HT-29 (cell line): ENCODE data around the gene BNIP3. TPM values are rescaled to one million over a fixed set of nuclear protein-coding genes. Genes with fewer than 3 reads are reported as not detected.
A peak's percentile ranks its signal among the peaks of the same experiment; 100 is the strongest.
"Not testable (repeated sequence)": the region's sequence is repeated elsewhere in the genome, so short reads cannot be mapped to it uniquely, and the experiment has no call there.

Source experiments
- DNase-seq: peaks from one replicate; pipeline ENCODE4 v3.0.0-alpha.2; 2015; ENCODE audit warnings: low spot score
- total RNA-seq: library from RNA; depleted of rRNA; stranded (reverse); fragments of >200 nt; shearing (Covaris generic); gene quantifications from 2 replicates; pipeline ENCODE4 v1.2.3, GENCODE V29; 2014

Gene BNIP3
- total RNA-seq, 1 experiment from 2014 or later, result not detected

DNA sequence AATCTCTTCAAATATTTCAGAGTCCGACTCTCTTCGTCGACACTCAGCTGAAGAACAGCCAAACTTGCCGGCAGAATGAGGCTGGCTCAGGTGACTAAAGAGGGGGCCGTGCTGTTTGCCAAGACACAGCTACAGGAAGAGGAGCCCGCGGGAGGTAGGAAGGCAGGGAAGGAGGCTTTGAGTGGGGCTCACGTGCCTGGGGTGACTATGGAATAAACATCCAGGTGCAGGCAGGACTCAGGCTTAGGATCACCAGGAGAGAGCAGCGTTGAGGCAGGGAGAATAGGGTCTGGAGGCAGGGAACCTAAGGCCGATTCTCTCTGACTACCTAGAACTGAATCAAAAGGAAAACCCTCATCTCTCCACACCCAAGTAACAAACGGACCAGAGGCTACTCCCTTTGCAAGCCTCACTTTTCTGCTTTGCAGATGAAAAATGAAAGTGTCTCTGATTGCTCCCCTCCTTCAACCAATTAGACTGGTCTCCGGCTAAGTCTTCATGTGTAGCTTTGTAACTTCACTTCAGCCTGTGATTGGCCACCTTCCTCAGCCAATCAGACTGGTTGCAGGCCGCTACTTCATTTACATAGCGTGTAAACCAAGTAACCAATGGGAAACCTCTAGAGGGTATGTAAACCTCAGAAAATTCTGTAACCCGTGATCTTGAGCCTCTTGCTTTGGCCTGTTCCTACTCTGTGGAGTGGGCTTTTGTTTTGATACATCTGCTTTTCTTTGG is 19.7 kb upstream of the BNIP3 start:
- DNase-seq, result peak; percentile 23

DNA sequence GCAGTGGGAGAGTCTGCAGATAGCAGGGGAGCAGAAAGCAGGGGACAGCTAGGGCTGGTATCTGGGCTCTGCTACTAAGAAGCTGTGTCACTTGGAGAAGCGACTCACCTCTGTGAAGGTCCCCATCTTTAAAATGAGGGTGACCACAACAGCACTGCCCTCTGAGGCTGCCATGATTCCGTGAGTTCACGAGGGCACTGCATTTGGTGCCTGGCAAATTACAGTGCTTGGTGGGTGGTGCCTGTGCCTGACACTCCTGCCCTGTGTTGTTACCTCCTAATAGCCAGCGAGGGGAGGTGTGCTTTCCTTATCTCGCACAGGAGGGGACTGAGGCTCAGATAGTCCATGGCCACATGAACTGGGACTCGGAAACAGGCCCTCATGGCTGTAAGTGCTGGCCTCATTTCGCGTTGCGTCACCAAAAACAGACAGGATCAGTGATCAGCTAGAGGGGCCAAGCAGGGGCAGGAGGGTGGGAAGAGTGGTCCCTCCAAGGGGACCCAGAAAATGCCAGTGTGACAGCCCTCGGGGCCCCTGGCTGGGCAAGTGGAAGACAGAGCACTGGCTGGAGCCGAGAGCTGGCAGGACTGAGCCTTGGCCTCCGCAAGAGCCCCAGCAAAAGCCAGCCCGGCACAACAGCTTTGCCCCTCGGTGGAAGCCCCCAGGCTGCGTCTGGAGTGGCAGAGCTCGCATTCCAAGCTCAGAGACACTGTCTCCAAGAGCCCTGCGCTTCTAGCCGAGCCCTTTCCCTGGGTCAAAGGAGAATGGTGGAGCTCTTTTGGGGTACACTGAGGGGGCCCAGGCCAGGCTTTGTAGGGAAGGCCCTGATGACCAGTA is 17.3 kb upstream of the BNIP3 start:
- DNase-seq, result no peak

GRCh38 chr10:131998050-131998844 is 16.5 kb upstream of the BNIP3 start:
- DNase-seq, result no peak

GRCh38 chr10:131997366-131998049 is 15.8 kb upstream of the BNIP3 start:
- DNase-seq, result peak; percentile 35

GRCh38 chr10:131996466-131997365 is 15.0 kb upstream of the BNIP3 start:
- no peak for DNase-seq

DNA sequence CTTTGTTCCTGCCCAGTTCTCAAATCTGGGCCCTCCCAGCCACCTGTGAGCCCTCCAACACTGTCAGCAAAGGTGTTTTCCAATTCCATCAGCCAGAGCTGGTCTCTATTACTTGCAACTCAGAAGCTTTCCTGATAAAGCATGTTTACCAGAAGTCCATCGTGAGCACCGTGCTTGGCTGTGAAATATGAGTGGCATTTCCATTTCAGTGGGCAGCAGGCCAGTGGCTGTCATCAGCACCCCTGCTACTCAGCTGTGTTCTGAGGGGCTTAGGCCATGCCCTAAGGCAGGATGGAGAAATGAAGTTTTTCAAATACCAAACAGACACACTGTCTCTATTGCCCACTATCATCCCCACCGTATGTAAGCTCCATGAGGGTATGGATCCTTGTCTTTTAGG is 12.7 kb upstream of the BNIP3 start:
- DNase-seq, result no peak

- no peak for DNase-seq
These were observed 11.6 kb upstream of the BNIP3 start for GRCh38 chr10:131993275-131993674.

DNA sequence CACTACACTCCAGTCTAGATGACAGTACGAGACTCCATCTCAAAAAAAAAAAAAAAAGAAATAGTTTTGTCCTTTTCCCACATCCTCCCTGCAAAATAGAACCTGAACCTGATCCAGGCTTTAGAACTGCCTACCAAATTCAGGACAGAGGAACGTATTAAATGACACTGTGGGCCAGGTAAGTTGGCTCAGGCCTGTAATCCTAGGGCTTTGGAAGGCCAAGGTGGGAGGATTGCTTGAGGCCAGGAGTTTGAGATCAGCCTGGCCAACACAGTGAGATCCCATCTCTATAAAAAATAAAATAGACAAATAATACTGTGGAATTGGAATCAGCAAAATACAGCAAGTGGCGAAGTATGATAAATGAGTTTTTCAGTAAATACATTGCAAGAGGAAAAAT is 10.0 kb upstream of the BNIP3 start:
- no peak for DNase-seq

GRCh38 chr10:131987786-131988185 is 6.1 kb upstream of the BNIP3 start:
- DNase-seq, result not testable (repeated sequence)

DNA sequence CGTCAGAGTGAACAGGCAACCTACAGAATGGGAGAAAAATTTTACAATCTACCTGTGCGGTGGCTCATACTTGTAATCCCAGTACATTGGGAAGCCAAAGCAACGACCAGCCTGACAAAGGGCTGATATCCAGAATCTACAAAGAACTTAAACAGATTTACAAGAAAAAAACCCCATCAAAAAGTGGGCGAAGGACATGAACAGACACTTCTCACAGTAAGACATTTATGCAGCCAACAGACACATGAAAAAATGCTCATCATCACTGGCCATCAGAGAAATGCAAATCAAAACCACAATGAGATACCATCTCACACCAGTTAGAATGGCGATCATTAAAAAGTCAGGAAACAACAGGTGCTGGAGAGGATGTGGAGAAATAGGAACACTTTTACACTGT is 5.6 kb upstream of the BNIP3 start:
- not testable (repeated sequence) for DNase-seq

- not testable (repeated sequence) for DNase-seq
These were observed 5.1 kb upstream of the BNIP3 start for GRCh38 chr10:131986851-131987250.

GRCh38 chr10:131983780-131984179 is 2.1 kb upstream of the BNIP3 start:
- DNase-seq, result no peak

GRCh38 chr10:131982796-131983195 is 1.1 kb upstream of the BNIP3 start:
- DNase-seq, result no peak

- no peak for DNase-seq
These were observed 548 bp upstream of the BNIP3 start for GRCh38 chr10:131982185-131982756.

- no peak for DNase-seq
These were observed 828 bp downstream of the BNIP3 start for GRCh38 chr10:131980761-131981428.

DNA sequence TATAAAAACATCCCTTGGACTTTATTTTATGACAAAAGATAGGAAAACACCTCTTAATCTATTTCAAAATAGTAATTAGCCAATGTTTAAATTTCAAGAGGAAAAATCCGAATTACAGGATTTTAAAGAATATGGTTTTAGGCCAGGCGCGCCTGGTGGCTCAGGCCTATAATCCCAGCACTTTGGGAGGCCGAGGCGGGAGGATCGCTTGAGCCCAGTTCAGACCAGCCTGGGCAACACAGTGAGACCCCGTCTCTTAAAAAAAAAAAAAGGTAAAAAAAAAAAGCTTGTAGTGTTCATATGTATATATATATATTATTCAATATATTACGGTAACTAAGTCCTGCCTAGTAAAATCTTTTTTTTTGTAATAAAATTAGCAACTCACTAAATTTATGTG is 1.4 kb downstream of the BNIP3 start:
- no peak for DNase-seq

DNA sequence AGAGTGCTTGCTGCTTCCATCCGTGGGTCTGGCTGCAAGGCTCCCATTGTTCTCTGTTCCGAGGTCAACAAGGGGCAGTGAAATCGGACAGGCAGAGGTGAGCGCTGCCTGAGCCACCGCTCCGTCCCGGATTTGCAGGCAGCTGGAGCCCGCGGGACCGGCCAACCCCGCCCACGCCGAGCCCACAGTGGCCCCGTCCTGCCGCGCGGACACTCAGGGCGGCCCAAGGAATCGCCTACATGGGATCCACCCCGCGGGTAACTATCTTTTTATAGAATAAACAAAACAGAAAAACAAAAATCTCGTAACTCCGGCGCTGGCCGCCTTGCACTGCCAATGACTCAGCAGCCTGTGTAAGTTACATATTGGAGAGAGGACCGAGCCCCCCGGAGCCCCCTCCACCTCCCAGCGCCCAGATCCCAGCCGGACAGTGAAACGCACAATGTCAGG is 1.9 kb downstream of the BNIP3 start:
- DNase-seq, result no peak

- no peak for DNase-seq
These were observed 2.4 kb downstream of the BNIP3 start for GRCh38 chr10:131979336-131979735.

GRCh38 chr10:131978851-131979250 is 2.9 kb downstream of the BNIP3 start:
- no peak for DNase-seq
